K562 (cell line): Measurements from ENCODE around the gene SERPINA1. TPM values are rescaled to one million over a fixed set of nuclear protein-coding genes. Genes with fewer than 3 reads are reported as not detected.

Experiments used
- ATAC-seq: fragments of 200-7000 bp; cut with Tn5 transposase; 3 replicates; pipeline ENCODE4 v1.9.1; 2020; ENCODE audit warnings: moderate library complexity
- BruUV-seq: library from RNA; stranded (reverse); fragments of 400-500 nt; replicated peaks from 2 replicates; lab custom pipeline; 2021; lab: Mats Ljungman, UMichigan
- CTCF ChIA-PET: fragments of 300-600 bp; formaldehyde crosslinking; extraction: SDS; loops from one replicate; lab custom pipeline; 2021; ENCODE audit warnings: low intra/inter-chr PET ratio; lab: Yijun Ruan, JAX
- POLR2A ChIA-PET: fragments of 300-600, 350-650 bp; sonication (Branson Sonifier 250); formaldehyde crosslinking; extraction: SDS; loops from one replicate; lab custom pipeline; 2021; ENCODE audit warnings: antibody characterized with exemption, inconsistent platforms; lab: Yijun Ruan, JAX
- DNase-seq, 4 experiments: peaks; one replicate each; pipeline versions ENCODE4 v3.0.0 to v3.0.0-alpha.2; 2011 to 2018; ENCODE audit warnings: low spot score in 3 of 4, mixed read lengths in 3 of 4; ENCODE audit errors: extremely low read depth in 1 of 4
- FAIRE-seq: peaks from 2 replicates; lab custom pipeline; 2011; peaks lifted over from hg19 to GRCh38; lab: Jason Lieb, UNC
- H2AFZ ChIP-seq: 2 replicates; pipeline ENCODE4 v1.6.0; 2011; ENCODE audit warnings: low read depth, low read length, control low read depth, inconsistent platforms
- H3K27ac ChIP-seq: fragments of 200-600 bp; 3 replicates; pipeline ENCODE4 v1.8.0; 2011; ENCODE audit warnings: low read depth, mild to moderate bottlenecking, control low read depth, inconsistent platforms, low read length, moderate library complexity, mixed read lengths; ENCODE audit errors: extremely low read depth
- H3K27me3 ChIP-seq, 2 experiments: fragments of 300-600 bp in 1 of 2; 2 replicates in 1 of 2; 3 replicates in 1 of 2; pipeline versions ENCODE4 v1.6.0 to v1.8.0; 2011; ENCODE audit warnings: inconsistent platforms in 2 of 2, low read length in 2 of 2, mild to moderate bottlenecking in 1 of 2, mixed read lengths in 1 of 2, moderate library complexity in 1 of 2; ENCODE audit not compliant: control insufficient read depth in 2 of 2, insufficient read depth in 2 of 2
- H3K36me3 ChIP-seq: fragments of 300-600 bp; 3 replicates; pipeline ENCODE4 v1.8.0; 2011; ENCODE audit warnings: mild to moderate bottlenecking, low read length, inconsistent platforms; ENCODE audit not compliant: control insufficient read depth, insufficient read depth
- H3K4me1 ChIP-seq, 2 experiments: fragments of 200-600 bp in 1 of 2; replicated peaks in 1 of 2; 2 replicates in 1 of 2; 3 replicates in 1 of 2; pipeline versions ENCODE4 v1.5.1 to v1.8.0; 2011; ENCODE audit warnings: inconsistent platforms in 2 of 2, low read length in 2 of 2, mild to moderate bottlenecking in 1 of 2, mixed read lengths in 1 of 2, moderate library complexity in 1 of 2; ENCODE audit not compliant: control insufficient read depth in 2 of 2, insufficient read depth in 2 of 2
- H3K4me2 ChIP-seq: 2 replicates; pipeline ENCODE4 v1.6.1; 2011; ENCODE audit warnings: low read length, control low read depth, inconsistent platforms, mixed read lengths; ENCODE audit not compliant: insufficient read depth
- H3K4me3 ChIP-seq: fragments of 200-600 bp; sonication (generic), shearing (Covaris generic); 2 replicates; pipeline ENCODE4 v1.5.1; 2016; ENCODE audit warnings: control low read depth, inconsistent platforms
- H3K79me2 ChIP-seq: fragments of 200-600 bp; 3 replicates; pipeline ENCODE4 v1.8.0; 2011; ENCODE audit warnings: low read length, inconsistent platforms; ENCODE audit not compliant: control insufficient read depth, insufficient read depth
- H3K9ac ChIP-seq, 2 experiments: 2 replicates each; pipeline versions ENCODE4 v1.6.0 to v1.6.1; 2011; ENCODE audit warnings: low read depth in 2 of 2, low read length in 2 of 2, control low read depth in 1 of 2, inconsistent platforms in 1 of 2, mild to moderate bottlenecking in 1 of 2, mixed read lengths in 1 of 2; ENCODE audit not compliant: insufficient read depth in 1 of 2
- H3K9me1 ChIP-seq: one replicate; pipeline ENCODE4 v1.6.0; 2011; ENCODE audit warnings: inconsistent platforms, mild to moderate bottlenecking, low read length, moderate library complexity; ENCODE audit not compliant: control insufficient read depth, insufficient read depth
- H3K9me3 ChIP-seq: replicated peaks from 2 replicates; pipeline ENCODE4 v1.5.1; 2011; ENCODE audit warnings: low read depth, low read length, inconsistent platforms; ENCODE audit not compliant: control insufficient read depth, insufficient read depth
- H4K20me1 ChIP-seq: replicated peaks from 2 replicates; pipeline ENCODE4 v1.6.1; 2011; ENCODE audit warnings: low read length, inconsistent platforms, mixed read lengths; ENCODE audit not compliant: control insufficient read depth, insufficient read depth
- ATF6 ChIP-seq: sonication (generic); formaldehyde crosslinking; IDR thresholded peaks from 2 replicates; pipeline ENCODE4 v1.4.0; 2020; ENCODE audit warnings: mild to moderate bottlenecking, missing genetic modification reagents
- BDP1 ChIP-seq: IDR thresholded peaks from 3 replicates; pipeline ENCODE4 v1.6.1; 2011; ENCODE audit not compliant: insufficient read length, insufficient read depth
- CAMTA2 ChIP-seq: fragments of 250-450 bp; sonication (Bioruptor Pico); conservative IDR thresholded peaks from 2 replicates; pipeline ENCODE4 v1.5.1; 2022
- FOS ChIP-seq: IDR thresholded peaks from 3 replicates; pipeline ENCODE4 v1.6.1; 2011; ENCODE audit not compliant: insufficient read length; ENCODE audit errors: extremely low read depth
- GATAD2B ChIP-seq: fragments of 450-650 bp; IDR thresholded peaks from 2 replicates; pipeline ENCODE4 v1.6.1; 2017; ENCODE audit warnings: mild to moderate bottlenecking, borderline replicate concordance
- HSF4 ChIP-seq: fragments of 250-450 bp; sonication (Bioruptor Pico); IDR thresholded peaks from 2 replicates; pipeline ENCODE4 v2.1.2; 2022; ENCODE audit warnings: mild to moderate bottlenecking, moderate library complexity, borderline replicate concordance
- KDM1A ChIP-seq, 2 experiments: fragments of 450-650 bp; IDR thresholded peaks; 2 replicates each; pipeline ENCODE4 v1.6.1; 2016; ENCODE audit warnings: mild to moderate bottlenecking in 2 of 2
- KLF10 ChIP-seq: fragments of 250-450 bp; sonication (Bioruptor Pico); IDR thresholded peaks from 2 replicates; pipeline ENCODE4 v1.6.1; 2021; ENCODE audit warnings: matching md5 sums
- NEUROD1 ChIP-seq: fragments of 150-350 bp; IDR thresholded peaks from 2 replicates; pipeline ENCODE4 v1.6.1; 2014; ENCODE audit warnings: borderline replicate concordance, low read length, low read depth; ENCODE audit not compliant: partially characterized antibody
- PHB ChIP-seq: fragments of 250-450 bp; sonication (Bioruptor Pico); IDR thresholded peaks from 2 replicates; pipeline ENCODE4 v1.5.0; 2021
- RBM39 ChIP-seq: fragments of 200-400 bp; formaldehyde crosslinking; optimal IDR thresholded peaks from 2 replicates; pipeline ENCODE3; 2018; ENCODE audit warnings: low read depth, low read length
- SRF ChIP-seq, 2 experiments: fragments of 250-450, 450-650 bp in 1 of 2; sonication (Bioruptor Pico) in 1 of 2; sonication (generic) in 1 of 2; formaldehyde crosslinking; IDR thresholded peaks; 2 replicates each; pipeline versions ENCODE4 v1.5.0 to v1.5.1; 2020 to 2022; ENCODE audit warnings: mild to moderate bottlenecking in 1 of 2, missing genetic modification reagents in 1 of 2
- SRSF1 ChIP-seq: fragments of 200-400 bp; formaldehyde crosslinking; IDR thresholded peaks from 2 replicates; pipeline ENCODE4 v1.6.1; 2017; ENCODE audit warnings: mild to moderate bottlenecking, low read depth, low read length, moderate library complexity
- ZBTB1 ChIP-seq: sonication (generic); formaldehyde crosslinking; IDR thresholded peaks from 2 replicates; pipeline ENCODE4 v1.8.1; 2023; ENCODE audit warnings: missing genetic modification reagents, low read depth, mild to moderate bottlenecking, borderline replicate concordance
- ZEB2 ChIP-seq: fragments of 450-650 bp; IDR thresholded peaks from 2 replicates; pipeline ENCODE4 v1.6.1; 2016
- ZFP30 ChIP-seq: fragments of 250-450 bp; sonication (Bioruptor Pico); IDR thresholded peaks from 2 replicates; pipeline ENCODE4 v1.8.0; 2022; ENCODE audit warnings: moderate library complexity, mild to moderate bottlenecking, inconsistent platforms, borderline replicate concordance
- ZNF134 ChIP-seq: fragments of 250-450 bp; sonication (Bioruptor Pico); conservative IDR thresholded peaks from 2 replicates; pipeline ENCODE4 v1.4.0; 2020
- WGBS: fragments of 100-300 bp; shearing (Covaris generic); methylation state at CpG from one replicate; pipeline ENCODE4 v1.1.6; 2016; ENCODE audit warnings: low coverage, mixed read lengths; ENCODE audit not compliant: insufficient coverage; ENCODE audit errors: missing lambda C conversion rate; 5-methylcytosine and 5-hydroxymethylcytosine counted together
- in situ Hi-C: fragments of 300-500 bp; cut with MboI; formaldehyde crosslinking; loops from 4 replicates; pipeline ENCODE4 v1.15.0; 2018; ENCODE audit warnings: inconsistent platforms, mixed read lengths
- intact Hi-C: fragments of 100-400 bp; cut with micrococcal nuclease; formaldehyde crosslinking; loops from 2 replicates; pipeline ENCODE4 v1.14.2; 2022
- polyA plus RNA-seq, 8 experiments: library from polyadenylated mRNA; depleted of rRNA in 4 of 8; stranded (reverse) in 5 of 8; unstranded in 3 of 8; fragments of >200 nt; fragmentation: Nextera tagmentation in 2 of 8; fragmentation: Illumina TruSeq in 1 of 8; extraction: Ambion mirVana in 2 of 8; extraction: Trizol in 1 of 8; gene quantifications; 2 replicates each; pipeline versions ENCODE4 v1.2.1 to v1.2.3, GENCODE V29; 2011 to 2014; ENCODE audit warnings: inconsistent platforms in 1 of 8, missing spikeins in 1 of 8
- total RNA-seq, 7 experiments: library from RNA; depleted of rRNA in 6 of 7; stranded (reverse); fragments of >200 nt in 6 of 7; fragmentation: Illumina TruSeq in 2 of 7; extraction: Trizol in 2 of 7; gene quantifications; 2 replicates each; pipeline versions ENCODE4 v1.2.1 to v1.2.3, GENCODE V29; 2011 to 2021; ENCODE audit warnings: low replicate concordance in 1 of 7
- TF ChIP-seq, protein P1 (sequence below): fragments of 250-450 bp; sonication (Bioruptor Pico); IDR thresholded peaks from 2 replicates; pipeline ENCODE4 v1.8.0; 2022; ENCODE audit warnings: moderate library complexity, mild to moderate bottlenecking, inconsistent platforms
- TF ChIP-seq, protein P2 (sequence below): fragments of 250-450 bp; sonication (Bioruptor Pico); IDR thresholded peaks from 2 replicates; pipeline ENCODE4 v1.5.0; 2022; ENCODE audit warnings: mild to moderate bottlenecking

Gene SERPINA1
- total and polyA plus RNA-seq, 9 of the 15 experiments (the other 6 are each of a cell fraction or from before 2014, with no cell fraction given), result 4.1 TPM; not detected in 8

GRCh38 chr14:94427016-94427613 is 38.7 kb upstream of the SERPINA1 start:
- ATAC-seq (no peak), DNase-seq (no peak), FAIRE-seq (no peak)
- ChIA-PET POLR2A (no interaction called here), CTCF (no interaction called here)
- in situ Hi-C loops, result no loop called here
- H3K9ac ChIP-seq, result no peak overlapping the region
- BruUV-seq, result no TSS peak
- H3K36me3 ChIP-seq, result no peaks in the 10 kb centered on the region
- no peaks in the 10 kb centered on the region for H3K27me3 ChIP-seq
- WGBS, result 0% methylated on average over 9 of the region's 9 CpGs
- H3K4me3 ChIP-seq, result no peak overlapping the region
- H3K9me1 ChIP-seq, result no peaks in the 10 kb centered on the region
- H3K4me1 ChIP-seq, result no peaks in the 10 kb centered on the region
- no peak overlapping the region for H2AFZ ChIP-seq
- no peaks in the 10 kb centered on the region for H3K9me3 ChIP-seq
- H3K27ac ChIP-seq, result no peak overlapping the region
- H4K20me1 ChIP-seq, result no peaks in the 10 kb centered on the region
- no peak overlapping the region for H3K4me2 ChIP-seq
- TF ChIP-seq ZFP30 (CRISPR knock-in tag) (no peak), ATF6 (CRISPR knock-in tag) (no peak), ZBTB1 (CRISPR knock-in tag) (no peak), RBM39 (no peak), KDM1A (IDR thresholded peaks at IDR 0.05) (no peak), HSF4 (CRISPR knock-in tag) (no peak), KLF10 (CRISPR knock-in tag) (no peak), ZEB2 (no peak), FOS (no peak), BDP1 (no peak), ZNF134 (CRISPR knock-in tag) (no peak), NEUROD1 (no peak), SRSF1 (no peak), PHB (CRISPR knock-in tag) (no peak), GATAD2B (no peak), SRF (CRISPR knock-in tag; IDR thresholded peaks at IDR 0.05) (no peak), CAMTA2 (no peak)
- TF ChIP-seq, protein P1, sequence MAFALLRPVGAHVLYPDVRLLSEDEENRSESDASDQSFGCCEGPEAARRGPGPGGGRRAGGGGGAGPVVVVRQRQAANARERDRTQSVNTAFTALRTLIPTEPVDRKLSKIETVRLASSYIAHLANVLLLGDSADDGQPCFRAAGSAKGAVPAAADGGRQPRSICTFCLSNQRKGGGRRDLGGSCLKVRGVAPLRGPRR (CRISPR knock-in tag), result no peak
- TF ChIP-seq, protein P2, sequence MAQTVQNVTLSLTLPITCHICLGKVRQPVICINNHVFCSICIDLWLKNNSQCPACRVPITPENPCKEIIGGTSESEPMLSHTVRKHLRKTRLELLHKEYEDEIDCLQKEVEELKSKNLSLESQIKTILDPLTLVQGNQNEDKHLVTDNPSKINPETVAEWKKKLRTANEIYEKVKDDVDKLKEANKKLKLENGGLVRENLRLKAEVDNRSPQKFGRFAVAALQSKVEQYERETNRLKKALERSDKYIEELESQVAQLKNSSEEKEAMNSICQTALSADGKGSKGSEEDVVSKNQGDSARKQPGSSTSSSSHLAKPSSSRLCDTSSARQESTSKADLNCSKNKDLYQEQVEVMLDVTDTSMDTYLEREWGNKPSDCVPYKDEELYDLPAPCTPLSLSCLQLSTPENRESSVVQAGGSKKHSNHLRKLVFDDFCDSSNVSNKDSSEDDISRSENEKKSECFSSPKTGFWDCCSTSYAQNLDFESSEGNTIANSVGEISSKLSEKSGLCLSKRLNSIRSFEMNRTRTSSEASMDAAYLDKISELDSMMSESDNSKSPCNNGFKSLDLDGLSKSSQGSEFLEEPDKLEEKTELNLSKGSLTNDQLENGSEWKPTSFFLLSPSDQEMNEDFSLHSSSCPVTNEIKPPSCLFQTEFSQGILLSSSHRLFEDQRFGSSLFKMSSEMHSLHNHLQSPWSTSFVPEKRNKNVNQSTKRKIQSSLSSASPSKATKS (CRISPR knock-in tag), result no peak
- TF ChIP-seq, all 486 proteins: peak for 0
- no peaks in the 10 kb centered on the region for H3K79me2 ChIP-seq
- intact Hi-C loops, result no loop called here
